H9 (cell line): ENCODE results near the gene TNFRSF19. TPM values are rescaled to one million over a fixed set of nuclear protein-coding genes. Genes with fewer than 3 reads are reported as not detected.

Experiments used
- DNase-seq: peaks from one replicate; pipeline ENCODE4 v3.0.0-alpha.2; 2017
- H2AFZ ChIP-seq: one replicate; pipeline ENCODE4 v1.6.1; 2013; ENCODE audit warnings: mild to moderate bottlenecking, low read length, control low read depth, moderate library complexity
- H2AK5ac ChIP-seq: 2 replicates; pipeline ENCODE4 v1.6.1; 2013; ENCODE audit warnings: low read length, control low read depth, mixed read lengths; ENCODE audit not compliant: insufficient read length
- H2BK120ac ChIP-seq: one replicate; pipeline ENCODE4 v1.6.1; 2013; ENCODE audit warnings: low read depth, mild to moderate bottlenecking, low read length, control low read depth, inconsistent platforms; ENCODE audit not compliant: poor library complexity, severe bottlenecking
- H2BK12ac ChIP-seq: 2 replicates; pipeline ENCODE4 v1.6.1; 2013; ENCODE audit warnings: low read length, control low read depth, mixed read lengths, low read depth; ENCODE audit not compliant: insufficient read length
- H2BK15ac ChIP-seq: 2 replicates; pipeline ENCODE4 v1.6.1; 2013; ENCODE audit warnings: low read depth, low read length, control low read depth
- H2BK20ac ChIP-seq: one replicate; pipeline ENCODE4 v1.6.1; 2013; ENCODE audit warnings: low read depth, mild to moderate bottlenecking, low read length, control low read depth, inconsistent platforms; ENCODE audit not compliant: poor library complexity, severe bottlenecking
- H2BK5ac ChIP-seq: 2 replicates; pipeline ENCODE4 v1.6.1; 2013; ENCODE audit warnings: low read length, control low read depth, mixed read lengths; ENCODE audit not compliant: insufficient read length
- H3K14ac ChIP-seq: 2 replicates; pipeline ENCODE4 v1.6.1; 2013; ENCODE audit warnings: low read length, control low read depth; ENCODE audit not compliant: insufficient read depth
- H3K18ac ChIP-seq: 2 replicates; pipeline ENCODE4 v1.6.1; 2013; ENCODE audit warnings: low read depth, mild to moderate bottlenecking, mixed read lengths, low read length, control low read depth; ENCODE audit not compliant: insufficient read length
- H3K23ac ChIP-seq: 2 replicates; pipeline ENCODE4 v1.6.1; 2013; ENCODE audit warnings: low read length, control low read depth, mixed read lengths, low read depth; ENCODE audit not compliant: insufficient read length
- H3K23me2 ChIP-seq: 2 replicates; pipeline ENCODE4 v1.6.1; 2013; ENCODE audit warnings: low read depth, mild to moderate bottlenecking, mixed read lengths, low read length, control low read depth; ENCODE audit not compliant: insufficient read length, poor library complexity, severe bottlenecking
- H3K27ac ChIP-seq: 2 replicates; pipeline ENCODE4 v1.5.1; 2013; ENCODE audit warnings: low read length, control low read depth, mixed read lengths, low read depth; ENCODE audit not compliant: insufficient read length
- H3K27me3 ChIP-seq: 2 replicates; pipeline ENCODE4 v1.6.1; 2013; ENCODE audit warnings: low read length, control low read depth, inconsistent platforms; ENCODE audit not compliant: insufficient read depth
- H3K4ac ChIP-seq: 2 replicates; pipeline ENCODE4 v1.6.1; 2013; ENCODE audit warnings: low read depth, mild to moderate bottlenecking, control low read depth, inconsistent platforms, low read length, moderate library complexity
- H3K4me1 ChIP-seq: 2 replicates; pipeline ENCODE4 v1.6.1; 2013; ENCODE audit warnings: low read length, control low read depth, inconsistent platforms; ENCODE audit not compliant: insufficient read depth
- H3K4me2 ChIP-seq: 2 replicates; pipeline ENCODE4 v1.6.1; 2013; ENCODE audit warnings: low read length, control low read depth, mixed read lengths; ENCODE audit not compliant: insufficient read length, insufficient read depth
- H3K56ac ChIP-seq: 2 replicates; pipeline ENCODE4 v1.6.1; 2013; ENCODE audit warnings: low read depth, mild to moderate bottlenecking, mixed read lengths, low read length, control low read depth; ENCODE audit not compliant: insufficient read length
- H3K79me1 ChIP-seq: 2 replicates; pipeline ENCODE4 v1.6.1; 2013; ENCODE audit warnings: low read depth, mild to moderate bottlenecking, moderate library complexity, low read length, control low read depth, inconsistent platforms; ENCODE audit not compliant: insufficient read depth, poor library complexity, severe bottlenecking
- H3K79me2 ChIP-seq: 2 replicates; pipeline ENCODE4 v1.6.1; 2013; ENCODE audit warnings: low read length, control low read depth, inconsistent platforms; ENCODE audit not compliant: insufficient read depth
- H3K9ac ChIP-seq: 2 replicates; pipeline ENCODE4 v1.6.1; 2013; ENCODE audit warnings: low read length, control low read depth, mixed read lengths; ENCODE audit not compliant: insufficient read length; ENCODE audit errors: extremely low read depth
- H3K9me3 ChIP-seq: one replicate; pipeline ENCODE4 v1.6.1; 2013; ENCODE audit warnings: low read depth, low read length, inconsistent platforms; ENCODE audit not compliant: control insufficient read depth
- H3T11ph ChIP-seq: one replicate; pipeline ENCODE4 v1.6.1; 2013; ENCODE audit warnings: mild to moderate bottlenecking, low read length, control low read depth, inconsistent platforms
- H4K20me1 ChIP-seq: one replicate; pipeline ENCODE4 v1.6.1; 2013; ENCODE audit not compliant: control insufficient read depth, insufficient read length, insufficient read depth
- H4K5ac ChIP-seq: 2 replicates; pipeline ENCODE4 v1.6.1; 2013; ENCODE audit warnings: low read depth, mild to moderate bottlenecking, mixed read lengths, low read length, control low read depth; ENCODE audit not compliant: insufficient read length
- H4K8ac ChIP-seq: replicated peaks from 2 replicates; pipeline ENCODE4 v1.6.1; 2013; ENCODE audit warnings: low read length, control low read depth, mixed read lengths, low read depth; ENCODE audit not compliant: insufficient read length
- H4K91ac ChIP-seq: 2 replicates; pipeline ENCODE4 v1.6.1; 2013; ENCODE audit warnings: low read depth, mild to moderate bottlenecking, moderate library complexity, mixed read lengths, low read length, control low read depth; ENCODE audit not compliant: insufficient read length
- H3K27ac Mint-ChIP-seq, 3 experiments: 2 replicates in 2 of 3; 3 replicates in 1 of 3; pipeline ENCODE4 v1.8.0; 2020 to 2021; ENCODE audit warnings: mixed read lengths in 3 of 3, mild to moderate bottlenecking in 1 of 3, moderate library complexity in 1 of 3
- H3K27me3 Mint-ChIP-seq: 2 replicates; pipeline ENCODE4 v1.8.0; 2021; ENCODE audit warnings: low read depth, mild to moderate bottlenecking, moderate library complexity, mixed read lengths
- H3K36me3 Mint-ChIP-seq, 3 experiments: 2 replicates in 2 of 3; 3 replicates in 1 of 3; pipeline ENCODE4 v1.8.0; 2020 to 2021; ENCODE audit warnings: low read depth in 3 of 3, mixed read lengths in 3 of 3; ENCODE audit not compliant: insufficient read depth in 1 of 3
- H3K4me1 Mint-ChIP-seq, 2 experiments: 2 replicates each; pipeline ENCODE4 v1.8.0; 2020; ENCODE audit warnings: mixed read lengths in 2 of 2
- H3K4me3 Mint-ChIP-seq, 2 experiments: 2 replicates in 1 of 2; 3 replicates in 1 of 2; pipeline ENCODE4 v1.8.0; 2020 to 2021; ENCODE audit warnings: mild to moderate bottlenecking in 2 of 2, mixed read lengths in 2 of 2, moderate library complexity in 1 of 2
- H3K9me3 Mint-ChIP-seq, 2 experiments: 2 replicates in 1 of 2; 3 replicates in 1 of 2; pipeline ENCODE4 v1.8.0; 2020; ENCODE audit warnings: mild to moderate bottlenecking in 2 of 2, mixed read lengths in 2 of 2, moderate library complexity in 1 of 2
- WGBS: extraction: QIAGEN DNeasy Blood & Tissue Kit; methylation state at CpG from one replicate; pipeline ENCODE4 v1.1.7; 2013; ENCODE audit warnings: missing lambda C conversion rate, low lambda C conversion rate, mixed read lengths; ENCODE audit not compliant: insufficient read length; ENCODE audit errors: extremely low coverage; 5-methylcytosine and 5-hydroxymethylcytosine counted together
- total RNA-seq: library from RNA; stranded (reverse); gene quantifications from 2 replicates; pipeline ENCODE4 v1.2.1, GENCODE V29; 2021
- TF ChIP-seq, protein P1 (sequence below): fragments of 200-600 bp; sonication (generic); conservative IDR thresholded peaks from 3 replicates; pipeline ENCODE4 v1.8.0; 2021; ENCODE audit warnings: antibody characterized with exemption, mild to moderate bottlenecking

TNFRSF19 gene
- total RNA-seq, 1 experiment from 2014 or later: 2.7 TPM

DNA sequence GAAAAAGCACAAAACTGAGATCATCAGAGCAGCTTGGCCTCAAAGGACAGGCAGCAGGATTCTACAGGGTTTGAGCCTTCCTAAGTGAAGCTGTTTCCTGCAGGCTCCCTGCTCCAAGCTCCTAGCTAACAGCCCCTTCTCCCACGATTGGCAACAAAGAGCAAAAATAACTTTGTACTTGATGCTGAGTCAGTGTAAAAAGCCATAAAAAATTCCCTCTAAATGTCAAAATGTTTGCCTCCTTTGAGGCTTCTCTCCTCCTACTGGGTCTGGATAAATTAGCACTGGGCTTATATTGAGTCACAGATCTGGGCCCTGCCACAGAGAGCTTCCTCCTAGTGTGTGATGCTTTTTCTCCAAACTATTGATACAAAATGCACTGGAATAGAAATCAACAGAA, 153.3 kb downstream of the TNFRSF19 start:
- no peaks in the 10 kb centered on the region for H4K20me1 ChIP-seq
- Mint-ChIP-seq H3K4me3 (no peak overlapping the region), H3K27me3 (no peaks in the 10 kb centered on the region), H3K9me3 (no peaks in the 10 kb centered on the region), H3K4me1 (peaks cover 17% of the 10 kb centered on the region in 2 experiments), H3K36me3 (no peaks in the 10 kb centered on the region), H3K27ac (no peak overlapping the region)
- H3K4ac ChIP-seq: no peak overlapping the region
- no peak overlapping the region for H4K8ac ChIP-seq
- no peak overlapping the region for H2AK5ac ChIP-seq
- no peaks in the 10 kb centered on the region; the same call in 1 of the 2 replicates for H3K4me1 ChIP-seq
- H3K9me3 ChIP-seq: no peaks in the 10 kb centered on the region
- no peak overlapping the region for H2BK15ac ChIP-seq
- TF ChIP-seq, protein P1, sequence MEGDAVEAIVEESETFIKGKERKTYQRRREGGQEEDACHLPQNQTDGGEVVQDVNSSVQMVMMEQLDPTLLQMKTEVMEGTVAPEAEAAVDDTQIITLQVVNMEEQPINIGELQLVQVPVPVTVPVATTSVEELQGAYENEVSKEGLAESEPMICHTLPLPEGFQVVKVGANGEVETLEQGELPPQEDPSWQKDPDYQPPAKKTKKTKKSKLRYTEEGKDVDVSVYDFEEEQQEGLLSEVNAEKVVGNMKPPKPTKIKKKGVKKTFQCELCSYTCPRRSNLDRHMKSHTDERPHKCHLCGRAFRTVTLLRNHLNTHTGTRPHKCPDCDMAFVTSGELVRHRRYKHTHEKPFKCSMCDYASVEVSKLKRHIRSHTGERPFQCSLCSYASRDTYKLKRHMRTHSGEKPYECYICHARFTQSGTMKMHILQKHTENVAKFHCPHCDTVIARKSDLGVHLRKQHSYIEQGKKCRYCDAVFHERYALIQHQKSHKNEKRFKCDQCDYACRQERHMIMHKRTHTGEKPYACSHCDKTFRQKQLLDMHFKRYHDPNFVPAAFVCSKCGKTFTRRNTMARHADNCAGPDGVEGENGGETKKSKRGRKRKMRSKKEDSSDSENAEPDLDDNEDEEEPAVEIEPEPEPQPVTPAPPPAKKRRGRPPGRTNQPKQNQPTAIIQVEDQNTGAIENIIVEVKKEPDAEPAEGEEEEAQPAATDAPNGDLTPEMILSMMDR: no peak
- H3K27me3 ChIP-seq: no peaks in the 10 kb centered on the region
- H2BK120ac ChIP-seq: no peak overlapping the region
- no peak overlapping the region for H3K14ac ChIP-seq
- no peak overlapping the region for H2BK5ac ChIP-seq
- WGBS: no CpG with 5 or more reads among the region's 1 CpG
- H3K23me2 ChIP-seq: no peaks in the 10 kb centered on the region
- no peak overlapping the region for H3K27ac ChIP-seq
- no peak overlapping the region for H3K56ac ChIP-seq
- no peak overlapping the region for H4K5ac ChIP-seq
- no peaks in the 10 kb centered on the region for H3K79me1 ChIP-seq
- H3K23ac ChIP-seq: no peak overlapping the region
- H3K4me2 ChIP-seq: no peak overlapping the region
- H3K79me2 ChIP-seq: no peaks in the 10 kb centered on the region
- H3T11ph ChIP-seq: no peak overlapping the region
- no peak overlapping the region for H4K91ac ChIP-seq
- H2BK12ac ChIP-seq: no peak overlapping the region
- no peak overlapping the region for H3K9ac ChIP-seq
- no peak overlapping the region for H2BK20ac ChIP-seq
- DNase-seq: no peak
- no peak overlapping the region for H2AFZ ChIP-seq
- no peak overlapping the region for H3K18ac ChIP-seq
